ENCODE measurements around the gene DNPH1.

GRCh38 chr6:43253401-43253800, 24.1 kb upstream of the DNPH1 start:
- TF ChIP-seq YY1 (IDR thresholded peaks at IDR 0.05; ENCODE audit: low read depth, low read length) (no peak), CBX5 (IDR thresholded peaks at IDR 0.05; ENCODE audit: low read depth, low read length) (no peak), RNF2 (IDR thresholded peaks at IDR 0.05; ENCODE audit: borderline replicate concordance, low read depth, low read length, missing control alignments, poor library complexity, severe bottlenecking) (no peak), GTF2F1 (IDR thresholded peaks at IDR 0.05; ENCODE audit: borderline replicate concordance, low read depth, low read length) (no peak), CHD1 (IDR thresholded peaks at IDR 0.05; ENCODE audit: low read depth, low read length) (no peak), CTCF (IDR thresholded peaks at IDR 0.05; ENCODE audit: control extremely low read depth in 1 of 3, insufficient read depth in 1 of 3, low read depth in 1 of 3, low read length in 3 of 3) (no peak)
- TF ChIP-seq, protein P1, sequence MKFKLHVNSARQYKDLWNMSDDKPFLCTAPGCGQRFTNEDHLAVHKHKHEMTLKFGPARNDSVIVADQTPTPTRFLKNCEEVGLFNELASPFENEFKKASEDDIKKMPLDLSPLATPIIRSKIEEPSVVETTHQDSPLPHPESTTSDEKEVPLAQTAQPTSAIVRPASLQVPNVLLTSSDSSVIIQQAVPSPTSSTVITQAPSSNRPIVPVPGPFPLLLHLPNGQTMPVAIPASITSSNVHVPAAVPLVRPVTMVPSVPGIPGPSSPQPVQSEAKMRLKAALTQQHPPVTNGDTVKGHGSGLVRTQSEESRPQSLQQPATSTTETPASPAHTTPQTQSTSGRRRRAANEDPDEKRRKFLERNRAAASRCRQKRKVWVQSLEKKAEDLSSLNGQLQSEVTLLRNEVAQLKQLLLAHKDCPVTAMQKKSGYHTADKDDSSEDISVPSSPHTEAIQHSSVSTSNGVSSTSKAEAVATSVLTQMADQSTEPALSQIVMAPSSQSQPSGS (IDR thresholded peaks at IDR 0.05; ENCODE audit: low read length), result no peak
